Prostate gland (tissue), 2 donors: ENCODE measurements around the gene CLCNKB.

Experiments used
- POLR2A ChIP-seq: fragments of 450-650 bp; IDR thresholded peaks from one replicate; pipeline ENCODE4 v1.6.1; 2016; ENCODE audit warnings: antibody characterized with exemption, mild to moderate bottlenecking
- POLR2AphosphoS5 ChIP-seq: sonication (generic); formaldehyde crosslinking; IDR thresholded peaks from one replicate; pipeline ENCODE4 v1.6.1; 2017; ENCODE audit warnings: antibody characterized with exemption
- TF ChIP-seq, protein P1 (sequence below), 4 experiments: fragments of 200-600 bp in 2 of 4; fragments of 450-650 bp in 2 of 4; sonication (generic) in 2 of 4; IDR thresholded peaks; 1 replicate in 3 of 4; 2 replicates in 1 of 4; pipeline ENCODE4 v1.5.1; 2016 to 2019; ENCODE audit warnings: antibody characterized with exemption in 4 of 4, mild to moderate bottlenecking in 2 of 4, moderate library complexity in 2 of 4

DNA sequence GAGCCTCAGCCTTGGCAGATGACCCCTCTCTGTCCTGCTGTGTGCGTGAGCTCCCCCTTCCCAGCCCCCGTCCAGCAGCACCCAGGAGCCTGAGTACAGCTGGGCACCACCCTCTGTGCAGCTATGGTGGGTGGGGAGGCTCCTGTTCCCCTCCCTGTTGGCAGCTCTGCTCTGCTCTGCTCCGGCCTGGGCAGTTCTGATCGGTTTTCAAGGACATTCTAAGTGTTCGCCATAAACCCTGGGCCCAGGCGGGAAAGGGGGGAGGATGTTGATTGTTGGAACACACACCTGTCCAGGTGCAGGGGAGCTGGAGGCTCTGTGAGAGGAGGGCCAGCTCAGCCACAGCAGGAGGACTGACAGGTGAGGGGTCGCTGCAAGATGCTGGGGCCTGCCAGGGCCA is at the start of gene CLCNKB:
- TF ChIP-seq, protein P1, sequence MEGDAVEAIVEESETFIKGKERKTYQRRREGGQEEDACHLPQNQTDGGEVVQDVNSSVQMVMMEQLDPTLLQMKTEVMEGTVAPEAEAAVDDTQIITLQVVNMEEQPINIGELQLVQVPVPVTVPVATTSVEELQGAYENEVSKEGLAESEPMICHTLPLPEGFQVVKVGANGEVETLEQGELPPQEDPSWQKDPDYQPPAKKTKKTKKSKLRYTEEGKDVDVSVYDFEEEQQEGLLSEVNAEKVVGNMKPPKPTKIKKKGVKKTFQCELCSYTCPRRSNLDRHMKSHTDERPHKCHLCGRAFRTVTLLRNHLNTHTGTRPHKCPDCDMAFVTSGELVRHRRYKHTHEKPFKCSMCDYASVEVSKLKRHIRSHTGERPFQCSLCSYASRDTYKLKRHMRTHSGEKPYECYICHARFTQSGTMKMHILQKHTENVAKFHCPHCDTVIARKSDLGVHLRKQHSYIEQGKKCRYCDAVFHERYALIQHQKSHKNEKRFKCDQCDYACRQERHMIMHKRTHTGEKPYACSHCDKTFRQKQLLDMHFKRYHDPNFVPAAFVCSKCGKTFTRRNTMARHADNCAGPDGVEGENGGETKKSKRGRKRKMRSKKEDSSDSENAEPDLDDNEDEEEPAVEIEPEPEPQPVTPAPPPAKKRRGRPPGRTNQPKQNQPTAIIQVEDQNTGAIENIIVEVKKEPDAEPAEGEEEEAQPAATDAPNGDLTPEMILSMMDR (IDR thresholded peaks at IDR 0.05) = no peak
- TF ChIP-seq POLR2A = no peak
- peak; percentile 35 for TF ChIP-seq POLR2AphosphoS5
